IgD-negative memory B cell (primary cell): ENCODE results near the gene WDR77. TPM values are rescaled to one million over a fixed set of nuclear protein-coding genes. Genes with fewer than 3 reads are reported as not detected.

Experiments
- H3K27ac Mint-ChIP-seq, 3 donors: one replicate each; pipeline ENCODE4 v1.8.0; 2020 to 2022; ENCODE audit warnings: mild to moderate bottlenecking in 3 of 3, mixed read lengths in 3 of 3, moderate library complexity in 1 of 3
- H3K27me3 Mint-ChIP-seq: one replicate; pipeline ENCODE4 v1.8.0; 2021; ENCODE audit warnings: mixed read lengths
- H3K36me3 Mint-ChIP-seq: one replicate; pipeline ENCODE4 v1.8.0; 2020; ENCODE audit warnings: mild to moderate bottlenecking, mixed read lengths
- H3K4me1 Mint-ChIP-seq, 3 donors: one replicate each; pipeline ENCODE4 v1.8.0; 2020 to 2022; ENCODE audit warnings: mixed read lengths in 3 of 3, mild to moderate bottlenecking in 1 of 3
- H3K4me3 Mint-ChIP-seq, 4 donors: one replicate each; pipeline ENCODE4 v1.8.0; 2020 to 2022; ENCODE audit warnings: mild to moderate bottlenecking in 4 of 4, mixed read lengths in 4 of 4, moderate library complexity in 3 of 4
- H3K9me3 Mint-ChIP-seq, 3 donors: one replicate each; pipeline ENCODE4 v1.8.0; 2020 to 2021; ENCODE audit warnings: mixed read lengths in 3 of 3, mild to moderate bottlenecking in 1 of 3
- polyA plus RNA-seq: library from polyadenylated mRNA; unstranded; fragments of 300-500 nt; fragmentation: Illumina TruSeq; gene quantifications from one replicate; pipeline ENCODE4 v1.2.3, GENCODE V29; 2021

The WDR77 gene
- polyA plus RNA-seq, 1 donor from 2014 or later: 48.1 TPM

- Mint-ChIP-seq H3K36me3 (no peaks in the 10 kb centered on the region), H3K27ac (no peak overlapping the region), H3K4me1 (peaks cover 11 to 21% (median 16%) of the 10 kb centered on the region in 3 donors), H3K27me3 (peaks cover 4% of the 10 kb centered on the region), H3K9me3 (peaks cover 0 to 2% (median 1%) of the 10 kb centered on the region in 3 donors), H3K4me3 (no peak overlapping the region)
These were observed 49.1 kb downstream of the WDR77 start for GRCh38 chr1:111399792-111400610.

GRCh38 chr1:111392460-111392945, 56.6 kb downstream of the WDR77 start:
- no peak overlapping the region for H3K27ac Mint-ChIP-seq

GRCh38 chr1:111392042-111392441, 57.0 kb downstream of the WDR77 start:
- peaks cover 7 to 8% (median 8%) of the 10 kb centered on the region in 3 donors for H3K4me1 Mint-ChIP-seq
- H3K9me3 Mint-ChIP-seq: no peaks in the 10 kb centered on the region
- peak overlapping the region in 1 of 3 donors; percentile 4 for H3K27ac Mint-ChIP-seq
- no peak overlapping the region for H3K4me3 Mint-ChIP-seq
- no peaks in the 10 kb centered on the region for H3K36me3 Mint-ChIP-seq
- peaks cover 4% of the 10 kb centered on the region for H3K27me3 Mint-ChIP-seq

More at GRCh38 chr1:111392460-111392945, 56.6 kb downstream of the WDR77 start:
- no peaks in the 10 kb centered on the region for H3K9me3 Mint-ChIP-seq
- H3K4me1 Mint-ChIP-seq: peaks cover 7 to 9% (median 8%) of the 10 kb centered on the region in 3 donors
- H3K27me3 Mint-ChIP-seq: peaks cover 4% of the 10 kb centered on the region
- H3K4me3 Mint-ChIP-seq: no peak overlapping the region
- H3K36me3 Mint-ChIP-seq: no peaks in the 10 kb centered on the region

Other genes starting within 250 kb of the WDR77 start
- gene DENND2D, start 248.6 kb downstream of the WDR77 start, polyA plus RNA-seq: 107 TPM
- gene CHI3L2, start 221.5 kb downstream of the WDR77 start, polyA plus RNA-seq: 14.4 TPM
- 1.0 TPM for gene CHIA, start 158.4 kb downstream of the WDR77 start, polyA plus RNA-seq
- 1.5 TPM for gene OVGP1, start 21.5 kb downstream of the WDR77 start, polyA plus RNA-seq
- 390 TPM for gene ATP5PB, start 208 bp upstream of the WDR77 start, polyA plus RNA-seq
- gene C1orf162, start 24.7 kb upstream of the WDR77 start, polyA plus RNA-seq: 120 TPM
- 0.44 TPM for gene ADORA3, start 54.4 kb upstream of the WDR77 start, polyA plus RNA-seq
- not detected for gene TMIGD3, start 54.4 kb upstream of the WDR77 start, polyA plus RNA-seq
- 44.9 TPM for gene RAP1A, start 170.5 kb upstream of the WDR77 start, polyA plus RNA-seq